ENCODE data around the gene RASSF5. TPM values are rescaled to one million over a fixed set of nuclear protein-coding genes. Genes with fewer than 3 reads are reported as not detected.

RASSF5 gene
- total RNA-seq, 2 experiments from 2014 or later = 153 to 156 TPM

DNA sequence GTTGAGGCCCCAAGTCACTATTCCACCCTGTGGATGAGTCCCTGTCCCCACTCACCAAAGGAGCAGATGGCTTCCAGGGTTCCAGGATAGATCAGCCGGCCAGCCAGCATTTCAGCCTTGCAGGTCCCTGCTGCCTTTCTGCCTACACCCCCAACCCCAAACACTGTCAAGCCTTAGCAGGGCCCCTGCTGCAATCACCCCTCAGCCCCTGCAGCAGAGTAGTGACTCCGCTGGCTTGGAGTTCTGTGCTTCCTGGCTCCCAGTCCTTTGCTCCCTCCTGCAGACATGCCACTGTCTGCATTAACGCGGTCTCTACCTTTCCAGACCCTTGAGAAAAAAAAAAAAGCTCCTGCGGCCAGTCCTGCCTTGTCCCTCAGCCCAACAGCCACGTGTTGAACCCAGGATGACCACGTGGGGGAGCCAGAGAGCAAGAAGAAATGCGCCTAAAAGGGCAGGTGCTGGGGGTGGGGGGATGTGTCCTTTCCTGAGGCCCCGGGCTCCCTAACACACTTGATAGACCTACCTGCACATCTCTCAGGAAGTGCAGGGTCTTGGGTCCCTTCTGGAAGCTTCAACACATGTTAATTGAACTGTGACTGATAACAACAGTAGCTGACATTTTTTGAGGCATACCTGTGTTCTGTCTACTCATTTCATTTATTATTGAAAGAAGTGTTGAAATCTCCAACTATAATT is 37.4 kb downstream of the RASSF5 start:
- Mint-ChIP-seq H3K4me3 (no peak overlapping the region), H3K9me3 (no peaks in the 10 kb centered on the region), H3K36me3 (ENCODE audit: low read depth) (no peaks in the 10 kb centered on the region), H3K27me3 (no peaks in the 10 kb centered on the region), H3K4me1 (ENCODE audit: low read depth) (peaks cover 24% of the 10 kb centered on the region), H3K27ac (no peak overlapping the region)
- intact Hi-C loops (cut with DNase I, micrococcal nuclease) = loop anchor here (1.0 to 10.0 kb wide), 7 partner anchors 12 to 120 kb away; no protein-coding TSS in a partner anchor
- ATAC-seq (ENCODE audit: poor library complexity) (peak; percentile 96), DNase-seq (peak; percentile 68 to 89 (median 81))
- no peak overlapping the region for H3K4me3 ChIP-seq (ENCODE audit: low read length)
- ChIA-PET POLR2A (interaction anchor here (0.6 to 3.0 kb wide), 13 partner anchors 13 to 85 kb away, joined by 3 to 37 read pairs (median 5); partner anchors contain the start of gene EIF2D), CTCF (interaction anchor here (0.6 to 3.5 kb wide), 30 partner anchors 11 to 438 kb away, joined by 3 to 99 read pairs (median 6); partner anchors contain the start of genes EIF2D and FCMR)
- H3K36me3 ChIP-seq (ENCODE audit: insufficient read depth, low read length) = no peaks in the 10 kb centered on the region
- no peak overlapping the region for H3K27ac ChIP-seq (ENCODE audit: low read depth in 1 of 2, low read length in 2 of 2)
- no peaks in the 10 kb centered on the region for H3K27me3 ChIP-seq (ENCODE audit: control insufficient read depth in 1 of 2, insufficient read depth in 2 of 2, low read length in 2 of 2)
- TF ChIP-seq CTCF (IDR thresholded peaks at IDR 0.05) = peak; percentile 95
- H3K4me1 ChIP-seq (ENCODE audit: insufficient read depth, low read length) = peaks cover 11% of the 10 kb centered on the region
- no peaks in the 10 kb centered on the region for H3K9me3 ChIP-seq (ENCODE audit: control insufficient read depth in 1 of 2, insufficient read depth in 1 of 2, low read length in 2 of 2)

- ChIA-PET POLR2A (interaction anchor here (0.6 to 3.0 kb wide), 15 partner anchors 12 to 495 kb away, joined by 3 to 37 read pairs (median 4); partner anchors contain the start of gene EIF2D), CTCF (interaction anchor here (0.7 to 3.5 kb wide), 30 partner anchors 10 to 437 kb away, joined by 3 to 99 read pairs (median 6); partner anchors contain the start of genes EIF2D and FCMR)
- no peak overlapping the region for H3K4me3 Mint-ChIP-seq
- no peak for DNase-seq
- H3K27ac Mint-ChIP-seq = no peak overlapping the region
- peaks cover 28% of the 10 kb centered on the region for H3K4me1 Mint-ChIP-seq (ENCODE audit: low read depth)
- H3K9me3 Mint-ChIP-seq = no peaks in the 10 kb centered on the region
- no peaks in the 10 kb centered on the region for H3K27me3 ChIP-seq (ENCODE audit: control insufficient read depth in 1 of 2, insufficient read depth in 2 of 2, low read length in 2 of 2)
- intact Hi-C loops (cut with DNase I, micrococcal nuclease) = loop anchor here (1.0 to 10.0 kb wide), 5 partner anchors 11 to 119 kb away; no protein-coding TSS in a partner anchor
- no peak overlapping the region for H3K27ac ChIP-seq (ENCODE audit: low read depth in 1 of 2, low read length in 2 of 2)
- no peaks in the 10 kb centered on the region for H3K9me3 ChIP-seq (ENCODE audit: control insufficient read depth in 1 of 2, insufficient read depth in 1 of 2, low read length in 2 of 2)
- H3K4me3 ChIP-seq (ENCODE audit: low read length) = no peak overlapping the region
- no peaks in the 10 kb centered on the region for H3K27me3 Mint-ChIP-seq
- no peaks in the 10 kb centered on the region for H3K36me3 ChIP-seq (ENCODE audit: insufficient read depth, low read length)
- H3K36me3 Mint-ChIP-seq (ENCODE audit: low read depth) = no peaks in the 10 kb centered on the region
- H3K4me1 ChIP-seq (ENCODE audit: insufficient read depth, low read length) = peaks cover 11% of the 10 kb centered on the region
- no peak for TF ChIP-seq CTCF (IDR thresholded peaks at IDR 0.05)
- ATAC-seq (ENCODE audit: poor library complexity) = peak; percentile 21
These were observed 38.0 kb downstream of the RASSF5 start for GRCh38 chr1:206545351-206545750.

DNA sequence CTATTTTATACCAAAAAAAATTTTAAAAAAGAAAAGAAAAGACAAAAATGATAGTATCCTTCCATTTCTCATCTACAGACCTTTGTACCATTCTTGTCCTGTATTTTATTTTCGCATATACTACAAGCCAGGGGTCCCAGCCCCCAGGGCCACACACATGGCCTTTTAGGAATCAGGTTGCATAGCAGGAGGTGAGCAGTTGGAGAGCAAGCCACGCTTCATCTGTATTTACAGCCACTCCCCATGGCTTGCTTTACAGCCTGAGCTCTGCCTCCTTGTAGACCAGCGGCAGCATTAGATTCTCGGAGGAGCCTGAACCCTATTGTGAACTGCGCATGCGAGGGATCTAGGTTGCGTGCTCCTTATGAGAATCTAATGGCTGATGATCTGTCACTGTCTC is 39.8 kb downstream of the RASSF5 start:
- no peaks in the 10 kb centered on the region for H3K27me3 ChIP-seq (ENCODE audit: control insufficient read depth in 1 of 2, insufficient read depth in 2 of 2, low read length in 2 of 2)
- H3K4me1 ChIP-seq (ENCODE audit: insufficient read depth, low read length) = peaks cover 27% of the 10 kb centered on the region
- H3K4me3 ChIP-seq (ENCODE audit: low read length) = no peak overlapping the region
- no peak for TF ChIP-seq CTCF (IDR thresholded peaks at IDR 0.05)
- no peaks in the 10 kb centered on the region for H3K9me3 Mint-ChIP-seq
- H3K9me3 ChIP-seq (ENCODE audit: control insufficient read depth in 1 of 2, insufficient read depth in 1 of 2, low read length in 2 of 2) = no peaks in the 10 kb centered on the region
- CTCF ChIA-PET = interaction anchor here (1.6 to 3.5 kb wide), 3 partner anchors 8 to 68 kb away, joined by 6 to 99 read pairs (median 44); no protein-coding TSS in a partner anchor
- H3K4me1 Mint-ChIP-seq (ENCODE audit: low read depth) = peaks cover 36% of the 10 kb centered on the region
- H3K36me3 ChIP-seq (ENCODE audit: insufficient read depth, low read length) = no peaks in the 10 kb centered on the region
- H3K4me3 Mint-ChIP-seq = no peak overlapping the region
- H3K27ac Mint-ChIP-seq = no peak overlapping the region
- H3K27me3 Mint-ChIP-seq = no peaks in the 10 kb centered on the region
- intact Hi-C loops (cut with DNase I, micrococcal nuclease) = loop anchor here in 1 of 2 experiments (10.0 kb wide), 1 partner anchor 52 kb away; no protein-coding TSS in a partner anchor
- H3K27ac ChIP-seq (ENCODE audit: low read depth in 1 of 2, low read length in 2 of 2) = no peak overlapping the region
- DNase-seq = no peak
- POLR2A ChIA-PET = interaction anchor here (2.9 to 3.0 kb wide), 2 partner anchors 11 to 35 kb away, joined by 33 to 37 read pairs; no protein-coding TSS in a partner anchor
- no peak for ATAC-seq (ENCODE audit: poor library complexity)
- H3K36me3 Mint-ChIP-seq (ENCODE audit: low read depth) = no peaks in the 10 kb centered on the region

Data from CD4-positive, alpha-beta T cell (primary cell).